Chondrocyte (in vitro differentiated cells): ENCODE results near the gene UCP3. TPM values are rescaled to one million over a fixed set of nuclear protein-coding genes. Genes with fewer than 3 reads are reported as not detected.
"Not testable (repeated sequence)": the region's sequence is repeated elsewhere in the genome, so short reads cannot be mapped to it uniquely, and the experiment has no call there.

ENCODE experiments used
- DNase-seq: peaks from one replicate; pipeline ENCODE4 v3.0.0; 2021; ENCODE audit warnings: mixed read lengths, low spot score
- H3K27ac Mint-ChIP-seq: one replicate; pipeline ENCODE4 v1.8.0; 2021; ENCODE audit warnings: mild to moderate bottlenecking, moderate library complexity, mixed read lengths; ENCODE audit not compliant: unreplicated experiment
- H3K27me3 Mint-ChIP-seq: 2 replicates; pipeline ENCODE4 v1.8.0; 2021; ENCODE audit warnings: low read depth, mixed read lengths
- H3K36me3 Mint-ChIP-seq: 2 replicates; pipeline ENCODE4 v1.8.0; 2021; ENCODE audit warnings: low read depth, mixed read lengths
- H3K4me1 Mint-ChIP-seq: 2 replicates; pipeline ENCODE4 v1.8.0; 2021; ENCODE audit warnings: low read depth, mild to moderate bottlenecking, mixed read lengths
- H3K4me3 Mint-ChIP-seq: one replicate; pipeline ENCODE4 v1.8.0; 2021; ENCODE audit warnings: mild to moderate bottlenecking, moderate library complexity, mixed read lengths; ENCODE audit not compliant: unreplicated experiment
- H3K9me3 Mint-ChIP-seq: 2 replicates; pipeline ENCODE4 v1.8.0; 2021; ENCODE audit warnings: low read depth, mixed read lengths
- total RNA-seq: library from RNA; stranded (reverse); gene quantifications from 3 replicates; pipeline ENCODE4 v1.2.1, GENCODE V29; 2021
- TF ChIP-seq, protein P1 (sequence below): fragments of 200-600 bp; sonication (generic); IDR thresholded peaks from 2 replicates; pipeline ENCODE4 v1.5.0; 2021; ENCODE audit warnings: antibody characterized with exemption, mild to moderate bottlenecking, moderate library complexity

UCP3 gene
- total RNA-seq, 1 donor from 2014 or later = 0.47 TPM

DNA sequence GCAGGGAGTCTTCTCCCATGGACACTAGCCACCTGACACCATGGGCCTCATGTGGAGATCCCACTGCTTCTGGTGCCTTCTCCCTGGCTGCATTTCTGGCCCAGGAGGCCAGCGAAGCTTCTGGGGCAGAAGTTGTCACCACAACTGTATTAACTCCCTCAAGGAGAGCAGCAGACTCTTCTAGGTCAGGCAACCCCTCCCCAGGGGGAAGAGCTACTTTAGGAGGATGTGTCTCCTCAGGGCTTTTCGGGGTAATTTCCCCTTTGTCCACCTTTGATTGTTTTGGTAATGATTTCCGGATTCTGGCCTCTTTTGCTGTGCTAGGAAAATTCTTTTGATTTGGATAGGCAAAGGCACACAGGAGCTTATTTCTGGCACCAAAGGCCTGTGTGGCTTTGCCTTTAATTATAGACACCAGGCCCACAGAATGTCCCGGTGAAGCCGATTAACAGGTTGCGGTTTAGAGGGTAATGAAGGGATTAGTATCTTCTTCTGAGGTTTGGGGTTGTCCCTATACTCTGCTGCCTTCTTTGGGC is 17.3 kb downstream of the UCP3 start:
- TF ChIP-seq, protein P1, sequence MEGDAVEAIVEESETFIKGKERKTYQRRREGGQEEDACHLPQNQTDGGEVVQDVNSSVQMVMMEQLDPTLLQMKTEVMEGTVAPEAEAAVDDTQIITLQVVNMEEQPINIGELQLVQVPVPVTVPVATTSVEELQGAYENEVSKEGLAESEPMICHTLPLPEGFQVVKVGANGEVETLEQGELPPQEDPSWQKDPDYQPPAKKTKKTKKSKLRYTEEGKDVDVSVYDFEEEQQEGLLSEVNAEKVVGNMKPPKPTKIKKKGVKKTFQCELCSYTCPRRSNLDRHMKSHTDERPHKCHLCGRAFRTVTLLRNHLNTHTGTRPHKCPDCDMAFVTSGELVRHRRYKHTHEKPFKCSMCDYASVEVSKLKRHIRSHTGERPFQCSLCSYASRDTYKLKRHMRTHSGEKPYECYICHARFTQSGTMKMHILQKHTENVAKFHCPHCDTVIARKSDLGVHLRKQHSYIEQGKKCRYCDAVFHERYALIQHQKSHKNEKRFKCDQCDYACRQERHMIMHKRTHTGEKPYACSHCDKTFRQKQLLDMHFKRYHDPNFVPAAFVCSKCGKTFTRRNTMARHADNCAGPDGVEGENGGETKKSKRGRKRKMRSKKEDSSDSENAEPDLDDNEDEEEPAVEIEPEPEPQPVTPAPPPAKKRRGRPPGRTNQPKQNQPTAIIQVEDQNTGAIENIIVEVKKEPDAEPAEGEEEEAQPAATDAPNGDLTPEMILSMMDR = no peak
- peak; percentile 24 for DNase-seq
- H3K27ac Mint-ChIP-seq = no peak overlapping the region
- H3K27me3 Mint-ChIP-seq = no peaks in the 10 kb centered on the region
- no peaks in the 10 kb centered on the region for H3K9me3 Mint-ChIP-seq
- no peaks in the 10 kb centered on the region for H3K36me3 Mint-ChIP-seq
- no peak overlapping the region for H3K4me3 Mint-ChIP-seq
- H3K4me1 Mint-ChIP-seq = no peaks in the 10 kb centered on the region

DNA sequence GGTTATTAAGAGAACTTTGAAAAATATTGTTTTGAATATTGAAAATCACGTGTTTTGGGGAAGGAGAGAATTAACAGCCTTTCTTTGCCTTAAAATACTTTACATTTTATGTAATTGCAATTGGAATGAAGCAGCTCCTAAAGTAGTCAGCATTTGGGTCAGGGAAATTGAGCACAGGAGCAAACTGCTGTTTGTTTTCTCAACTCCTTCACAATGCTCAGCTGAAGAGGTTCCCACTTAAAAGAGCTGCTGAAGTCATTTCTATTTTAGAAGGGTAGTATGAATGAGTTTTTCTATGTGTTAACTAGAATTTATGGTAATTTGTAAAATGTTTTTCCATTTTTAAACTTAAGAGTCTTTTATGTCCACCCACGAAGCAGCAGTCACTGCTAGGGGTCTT is 18.2 kb downstream of the UCP3 start:
- no peak for DNase-seq
- TF ChIP-seq, protein P1 = no peak
- Mint-ChIP-seq H3K4me3 (no peak overlapping the region), H3K4me1 (no peaks in the 10 kb centered on the region), H3K9me3 (no peaks in the 10 kb centered on the region), H3K27ac (no peak overlapping the region), H3K36me3 (no peaks in the 10 kb centered on the region), H3K27me3 (no peaks in the 10 kb centered on the region)

DNA sequence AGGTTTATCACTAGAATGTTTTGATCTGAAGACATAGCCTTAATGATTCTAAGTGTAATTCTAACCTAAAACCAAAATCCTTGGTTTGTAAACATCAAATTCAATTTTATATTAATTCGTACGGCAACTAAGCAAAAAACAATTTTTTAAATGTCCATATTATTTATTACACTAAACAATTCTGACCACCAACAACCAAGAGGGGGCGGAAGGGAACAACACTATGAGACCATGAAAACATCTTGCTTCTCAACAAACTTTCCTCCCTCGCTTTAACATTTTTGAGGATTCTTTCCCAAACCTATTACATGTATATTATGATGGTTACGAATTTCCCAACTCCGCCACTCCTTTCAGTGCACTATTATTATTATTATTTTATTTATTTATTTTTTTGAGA is 19.7 kb downstream of the UCP3 start:
- no peak for DNase-seq
- Mint-ChIP-seq H3K9me3 (no peaks in the 10 kb centered on the region), H3K27ac (no peak overlapping the region), H3K4me3 (no peak overlapping the region), H3K36me3 (no peaks in the 10 kb centered on the region), H3K27me3 (no peaks in the 10 kb centered on the region), H3K4me1 (peaks cover under 1% of the 10 kb centered on the region)
- TF ChIP-seq, protein P1 = no peak

DNA sequence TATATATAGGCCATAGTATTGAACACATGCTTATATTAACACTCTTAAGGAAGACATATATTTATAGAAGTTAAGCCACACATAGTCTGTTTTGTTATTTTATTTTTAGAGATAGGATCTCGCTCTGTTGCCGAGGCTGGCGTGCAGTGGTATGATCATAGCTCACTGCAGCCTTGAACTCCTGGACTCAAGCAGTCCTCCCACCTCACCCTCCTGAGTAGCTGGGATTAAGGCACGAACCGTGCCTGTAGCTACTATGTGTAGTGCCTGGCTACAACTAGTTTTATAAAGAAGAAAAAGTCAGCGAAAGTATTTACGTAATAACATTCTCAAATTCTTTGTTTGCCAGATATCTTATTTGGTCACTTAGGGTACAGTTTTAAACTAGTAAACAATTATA is 20.7 kb downstream of the UCP3 start:
- Mint-ChIP-seq H3K27ac (no peak overlapping the region), H3K4me1 (peaks cover 9% of the 10 kb centered on the region), H3K9me3 (no peaks in the 10 kb centered on the region), H3K36me3 (no peaks in the 10 kb centered on the region), H3K27me3 (no peaks in the 10 kb centered on the region), H3K4me3 (no peak overlapping the region)
- DNase-seq = peak; percentile 2
- TF ChIP-seq, protein P1 = no peak

DNA sequence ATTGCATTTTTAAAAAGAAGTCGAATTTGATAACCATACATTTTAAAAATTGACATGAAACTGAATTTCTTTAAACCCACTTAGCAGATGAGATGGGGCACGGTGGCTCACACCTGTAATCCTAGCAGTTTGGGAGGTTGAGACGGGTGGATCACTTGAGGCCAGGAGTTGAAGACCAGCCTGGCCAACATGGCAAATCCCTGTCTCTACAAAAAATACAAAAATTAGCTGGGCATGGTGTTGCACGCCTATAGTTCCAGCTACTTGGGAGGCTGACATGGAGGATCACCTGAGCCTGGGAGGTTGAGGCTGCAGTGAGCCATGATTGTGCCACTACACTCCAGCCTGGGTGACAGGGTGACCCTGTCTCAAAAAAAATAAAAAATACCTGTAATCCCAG is 23.2 kb downstream of the UCP3 start:
- H3K27ac Mint-ChIP-seq, H3K36me3 Mint-ChIP-seq, H3K27me3 Mint-ChIP-seq, H3K9me3 Mint-ChIP-seq, H3K4me3 Mint-ChIP-seq: not testable (repeated sequence)
- H3K4me1 Mint-ChIP-seq = peaks cover 28% of the 10 kb centered on the region
- peak; percentile 32 for DNase-seq

DNA sequence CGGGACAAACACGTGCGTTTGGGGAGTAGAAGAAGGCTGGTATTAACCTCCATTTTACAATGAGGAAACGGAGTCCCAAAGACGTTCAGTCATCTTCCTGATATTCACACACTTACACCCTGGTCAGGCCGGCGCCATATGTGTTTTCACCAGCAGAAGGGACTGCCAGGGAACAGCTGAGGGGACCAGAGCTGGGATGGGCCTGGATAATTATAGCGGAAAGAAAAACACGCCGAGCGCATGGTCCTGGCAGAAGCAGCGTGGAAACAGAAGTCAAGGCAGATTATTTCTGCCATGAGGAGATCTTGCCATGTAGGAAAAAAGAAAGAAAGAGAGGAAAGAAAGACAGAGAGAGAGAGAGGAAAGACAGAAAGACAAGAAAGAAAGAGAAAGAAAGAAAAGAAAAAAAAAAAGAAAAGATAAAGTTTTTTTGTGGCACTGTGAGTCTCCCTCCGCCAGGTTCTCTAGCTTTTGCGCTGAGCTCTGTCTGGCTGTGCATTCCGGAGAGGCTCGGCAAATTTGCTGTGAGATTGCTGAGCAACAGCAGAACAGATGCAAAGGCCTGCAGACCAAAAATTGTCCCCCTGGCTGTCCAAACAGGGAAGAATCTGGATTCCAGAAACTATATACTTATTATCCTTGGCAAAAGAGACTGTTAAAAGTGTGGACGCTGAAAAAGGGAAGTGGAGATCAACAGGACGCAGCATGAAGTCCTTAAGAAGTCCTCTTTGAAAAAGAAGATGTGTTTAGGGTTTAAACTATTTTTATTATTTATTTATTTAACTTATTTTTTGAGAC is 24.9 kb downstream of the UCP3 start:
- Mint-ChIP-seq H3K27me3 (no peaks in the 10 kb centered on the region), H3K27ac (peak overlapping the region; percentile 97), H3K4me1 (peaks cover 38% of the 10 kb centered on the region), H3K36me3 (no peaks in the 10 kb centered on the region), H3K4me3 (peak overlapping the region; percentile 95), H3K9me3 (no peaks in the 10 kb centered on the region)
- TF ChIP-seq, protein P1 = no peak
- peak; percentile 34 for DNase-seq
